T-helper 2 cell treated with Interferon-gamma antibody and Interleukin-4, amounts not matched to agents 100 ng/mL and 5 ng/mL, for 36 hours (primary cell): Measurements from ENCODE around the gene LACTBL1. TPM values are rescaled to one million over a fixed set of nuclear protein-coding genes. Genes with fewer than 3 reads are reported as not detected.
"Not testable (repeated sequence)": the region's sequence is repeated elsewhere in the genome, so short reads cannot be mapped to it uniquely, and the experiment has no call there.

Source experiments
- intact Hi-C: fragments of 100-400 bp; cut with micrococcal nuclease; formaldehyde crosslinking; loops from one replicate; pipeline ENCODE4 v1.15.1; 2023
- total RNA-seq: library from RNA; stranded (reverse); gene quantifications from 2 replicates; pipeline ENCODE4 v1.2.3, GENCODE V29; 2022

The LACTBL1 gene
- total RNA-seq, 1 donor from 2014 or later = not detected

DNA sequence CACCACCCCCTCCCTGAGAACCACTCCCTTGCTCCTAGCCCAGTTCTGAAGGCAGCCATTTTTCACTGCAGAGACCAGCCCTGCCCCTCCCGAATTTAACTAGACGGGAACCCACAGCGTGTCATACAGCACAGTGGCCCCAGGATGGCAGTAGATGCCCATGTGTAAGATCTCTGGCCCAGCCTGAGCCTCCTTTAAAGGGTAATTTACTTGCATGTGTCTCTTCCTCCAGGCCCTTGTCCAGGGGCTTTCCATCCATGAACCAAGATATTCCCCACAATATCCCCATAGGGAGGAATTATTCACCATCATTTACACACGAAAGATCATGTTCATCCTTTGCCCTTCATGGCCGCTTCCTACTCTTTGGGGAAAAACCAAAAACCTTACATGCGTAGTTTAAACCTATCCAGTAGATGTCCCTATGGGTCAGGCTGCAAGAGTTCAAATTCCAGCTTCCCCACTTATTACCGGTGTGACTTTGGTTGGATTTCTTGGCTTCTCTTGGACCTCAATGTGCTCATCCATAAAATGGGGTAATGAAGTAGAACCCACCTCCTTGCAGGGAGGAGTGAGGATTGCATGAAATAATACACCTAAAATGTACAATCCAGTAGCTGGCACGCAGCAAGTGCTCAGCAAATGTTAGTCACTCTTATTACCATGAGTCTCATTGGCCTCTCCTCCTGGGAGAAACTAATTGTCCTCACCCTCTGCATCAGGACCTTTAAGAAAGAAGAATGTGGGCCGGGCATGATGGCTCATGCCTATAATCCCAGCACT, 4.0 kb upstream of the LACTBL1 start:
- intact Hi-C loops = loop anchor here (1.0 kb wide), 1 partner anchor 208 kb away; no protein-coding TSS in a partner anchor

DNA sequence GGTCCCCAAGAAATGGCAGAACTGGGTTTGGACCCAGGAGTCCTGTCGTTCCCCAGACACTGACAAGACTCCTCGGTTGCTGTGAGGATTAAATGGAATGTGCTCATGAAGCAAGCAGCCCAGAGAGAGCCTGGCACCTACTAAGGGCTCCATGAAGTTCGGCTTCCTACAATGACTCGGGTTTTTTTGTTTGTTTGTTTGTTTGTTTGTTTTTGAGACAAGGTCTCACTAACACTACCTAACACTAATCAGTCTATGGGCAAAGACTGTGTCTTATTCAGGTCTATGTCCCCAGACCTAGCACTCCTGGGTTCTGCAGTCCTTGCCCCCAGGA, 3.4 kb upstream of the LACTBL1 start:
- intact Hi-C loops = loop anchor here (1.0 kb wide), 1 partner anchor 208 kb away; no protein-coding TSS in a partner anchor

DNA sequence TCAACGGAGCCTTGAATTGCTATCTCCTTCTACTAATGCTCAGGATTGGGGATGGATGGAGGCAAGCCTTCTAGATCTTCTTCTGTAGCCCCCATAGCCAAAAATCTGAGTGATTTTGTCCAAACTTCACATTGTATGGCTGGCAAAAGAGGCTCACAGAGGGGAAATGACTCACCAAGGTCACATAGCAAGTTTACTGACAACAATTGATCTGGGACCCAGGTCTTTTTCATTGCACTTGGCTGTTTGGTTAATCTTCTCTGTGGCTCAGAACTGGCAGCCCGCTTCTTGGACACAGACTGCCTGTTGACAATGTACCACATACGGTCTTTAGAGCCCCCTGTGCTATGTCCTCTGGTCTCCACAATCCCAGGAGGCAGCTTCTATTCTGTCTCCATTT, 3.0 kb upstream of the LACTBL1 start:
- intact Hi-C loops = loop anchor here (1.0 kb wide), 1 partner anchor 209 kb away; no protein-coding TSS in a partner anchor

DNA sequence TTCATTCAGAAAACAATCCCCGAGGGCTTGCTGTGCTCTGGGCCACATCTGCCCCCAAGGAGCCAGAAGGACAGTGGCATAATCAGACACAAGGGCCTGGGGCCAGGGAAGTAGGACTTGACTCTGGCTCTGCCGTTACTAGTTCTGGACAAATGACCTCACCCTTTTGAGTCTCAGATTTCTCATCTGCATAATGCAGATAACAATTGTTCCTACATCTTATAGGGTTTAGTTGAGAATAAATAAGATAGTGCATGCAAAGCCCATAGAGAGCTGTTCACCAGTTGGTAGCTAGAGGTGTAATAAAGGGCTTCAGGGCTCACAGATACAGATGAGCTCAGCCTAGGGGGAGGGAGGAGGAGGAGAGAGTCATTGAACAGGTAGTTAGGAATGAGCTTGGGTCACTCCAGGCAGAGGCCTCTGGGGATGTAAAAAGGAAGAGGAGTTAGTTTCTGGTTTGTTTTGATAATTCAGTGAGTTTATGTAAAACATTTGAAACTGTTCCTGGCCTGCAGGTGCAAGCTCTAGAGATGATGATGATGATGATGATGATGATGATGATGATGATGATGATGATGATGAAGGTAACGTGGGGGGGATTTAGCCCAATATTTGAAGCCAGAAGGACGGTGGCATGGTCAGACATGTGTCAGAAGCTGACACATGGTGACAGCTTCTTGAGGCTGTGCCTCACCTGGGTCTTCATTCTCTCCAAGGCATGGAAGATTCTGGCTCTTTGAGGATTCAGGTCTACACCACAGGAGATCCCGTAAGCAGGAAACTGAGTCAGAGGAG, 858 bp downstream of the LACTBL1 start:
- intact Hi-C loops = no loop called here

- intact Hi-C loops = no loop called here
Observed at GRCh38 chr1:22971161-22971560, 1.5 kb downstream of the LACTBL1 start.

GRCh38 chr1:22970096-22970495, 2.6 kb downstream of the LACTBL1 start:
- intact Hi-C loops = no loop called here

- intact Hi-C loops = no loop called here
Observed at GRCh38 chr1:22969304-22969709, 3.4 kb downstream of the LACTBL1 start.

- intact Hi-C loops = no loop called here
Observed at GRCh38 chr1:22967833-22968232, 4.8 kb downstream of the LACTBL1 start.

DNA sequence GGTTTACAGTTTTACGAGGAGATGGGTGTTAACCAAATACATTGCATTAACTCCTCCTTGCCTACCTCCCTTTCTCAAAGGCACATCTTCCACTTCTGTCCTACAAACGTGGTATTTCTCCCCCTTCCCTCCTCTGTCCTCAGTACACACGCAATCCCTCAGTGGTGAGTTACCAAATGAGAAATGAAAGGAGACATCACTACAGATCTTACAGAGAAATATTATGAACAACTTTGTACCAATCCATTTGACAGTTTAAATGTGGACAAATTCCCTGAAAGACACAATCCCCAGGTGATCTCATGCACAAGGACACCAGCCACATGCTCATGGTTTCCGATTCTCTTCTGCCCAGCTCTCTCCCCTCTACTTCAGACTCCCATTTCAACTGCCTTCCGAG, 6.4 kb downstream of the LACTBL1 start:
- intact Hi-C loops = no loop called here

GRCh38 chr1:22963044-22963677, 9.5 kb downstream of the LACTBL1 start:
- intact Hi-C loops = no loop called here

DNA sequence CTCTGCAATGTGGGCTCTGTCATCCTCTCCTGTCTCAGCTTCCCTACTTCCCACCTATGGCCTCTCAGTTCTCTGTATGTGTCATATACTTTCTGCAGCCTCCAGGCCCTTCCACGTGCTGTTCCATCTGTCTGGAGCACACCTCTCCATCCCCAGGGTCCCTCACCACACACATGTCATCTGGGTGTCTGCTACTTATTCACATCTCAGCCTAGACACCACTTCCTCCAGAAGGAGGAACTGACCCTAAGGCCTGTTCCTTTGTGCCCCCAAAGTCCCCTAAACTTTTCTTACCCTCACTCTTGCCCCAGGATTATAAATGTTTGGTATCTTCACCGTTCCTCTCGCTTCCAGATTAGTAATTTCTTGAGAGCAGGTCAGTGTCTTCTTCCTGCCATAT, 10.1 kb downstream of the LACTBL1 start:
- intact Hi-C loops = no loop called here

- intact Hi-C loops = no loop called here
Observed at GRCh38 chr1:22959545-22960360, 12.9 kb downstream of the LACTBL1 start.

GRCh38 chr1:22958556-22958955, 14.1 kb downstream of the LACTBL1 start:
- intact Hi-C loops = no loop called here

DNA sequence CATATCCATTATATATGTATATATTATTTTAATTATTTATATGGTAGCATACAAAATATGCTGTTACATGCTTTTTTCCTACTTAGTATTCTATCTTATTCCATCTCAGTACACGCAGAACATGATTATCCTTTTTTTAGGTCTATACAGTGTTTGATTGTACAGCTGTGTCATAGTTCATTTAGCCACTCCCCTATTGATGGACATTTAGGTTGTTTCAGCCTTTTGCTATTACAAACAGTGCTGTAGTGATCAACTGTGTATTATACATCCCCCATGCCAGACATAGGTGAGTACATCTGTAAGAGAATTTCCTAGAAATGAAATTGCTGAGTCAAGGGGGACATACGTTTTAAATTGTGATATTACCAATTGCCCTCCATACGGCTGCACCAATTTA, 15.6 kb downstream of the LACTBL1 start:
- intact Hi-C loops = no loop called here

GRCh38 chr1:22955146-22955545, 17.5 kb downstream of the LACTBL1 start:
- intact Hi-C loops = no loop called here

DNA sequence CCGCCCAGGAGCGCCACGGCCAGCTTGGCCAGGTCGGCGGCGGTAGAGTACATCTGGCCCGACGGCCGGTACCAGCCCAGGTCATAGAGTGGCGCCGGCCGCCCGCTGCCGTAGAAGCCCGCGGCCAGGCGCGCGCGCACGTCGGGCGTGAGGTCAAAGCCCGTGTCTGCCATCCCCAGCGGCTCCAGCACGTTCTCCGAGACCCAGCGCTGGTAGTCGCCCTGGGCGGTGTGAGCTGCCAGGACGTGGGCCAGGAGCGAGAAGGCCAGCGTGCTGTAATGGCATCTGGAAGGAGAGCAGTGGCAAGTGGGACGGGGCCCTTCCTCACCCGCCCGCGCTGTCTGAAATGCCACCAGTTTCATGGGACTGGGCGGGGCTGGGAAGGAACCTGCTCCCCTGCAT, 18.9 kb downstream of the LACTBL1 start:
- intact Hi-C loops = no loop called here

GRCh38 chr1:22953057-22953739, 19.5 kb downstream of the LACTBL1 start:
- intact Hi-C loops = no loop called here

- intact Hi-C loops = no loop called here
Observed at GRCh38 chr1:22952694-22953056, 20.0 kb downstream of the LACTBL1 start.

GRCh38 chr1:22951796-22952195, 20.9 kb downstream of the LACTBL1 start:
- intact Hi-C loops = no loop called here

DNA sequence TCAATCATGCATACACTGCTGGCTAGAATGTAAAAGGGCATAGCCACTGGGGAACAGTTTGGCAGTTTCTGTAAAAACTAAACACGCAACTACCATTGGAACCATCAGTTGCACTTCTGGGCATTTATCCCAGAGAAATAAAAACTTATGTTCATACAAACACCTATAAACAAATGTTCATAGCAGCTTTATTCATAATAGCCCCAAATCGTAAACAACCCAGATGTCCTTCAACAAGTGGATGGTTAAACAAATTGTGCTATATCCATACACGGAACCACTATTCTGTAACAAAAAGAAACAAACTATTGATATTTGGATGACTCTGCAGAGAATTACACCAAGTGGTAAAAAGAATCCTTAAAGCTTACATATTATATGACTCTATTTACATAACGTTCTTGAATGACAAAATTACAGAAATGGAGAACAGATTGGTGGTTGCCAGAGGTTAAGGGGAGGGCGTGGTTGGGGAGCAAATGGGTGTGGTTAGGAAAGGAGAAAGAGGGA, 22.8 kb downstream of the LACTBL1 start:
- intact Hi-C loops = no loop called here

DNA sequence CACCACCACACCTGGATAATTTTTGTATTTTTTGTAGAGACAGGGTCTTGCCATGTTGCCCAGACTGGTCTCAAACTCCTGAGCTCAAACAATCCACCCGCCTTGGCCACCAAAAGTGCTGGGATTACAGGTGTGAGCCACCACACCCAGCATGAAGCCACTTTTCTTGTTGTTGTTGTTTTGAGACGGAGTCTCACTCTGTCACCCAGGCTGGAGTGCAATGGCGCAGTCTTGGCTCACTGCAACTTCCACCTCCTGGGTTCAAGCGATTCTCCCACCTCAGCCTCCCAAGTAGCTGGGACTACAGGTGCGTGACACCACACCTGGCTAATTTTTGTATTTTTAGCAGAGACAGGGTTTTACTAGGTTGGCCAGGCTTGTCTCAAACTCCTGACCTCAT, 27.5 kb downstream of the LACTBL1 start:
- intact Hi-C loops = not testable (repeated sequence)
